HepG2 (cell line): ENCODE data around the gene MED15. TPM values are rescaled to one million over a fixed set of nuclear protein-coding genes. Genes with fewer than 3 reads are reported as not detected.
A peak's percentile ranks its signal among the peaks of the same experiment; 100 is the strongest.

Experiments used
- ATAC-seq: fragments of 200-7000 bp; cut with Tn5 transposase; 3 replicates; pipeline ENCODE4 v1.9.1; 2020; ENCODE audit warnings: mild to moderate bottlenecking, moderate library complexity
- BruUV-seq: library from RNA; stranded (reverse); fragments of 400-500 nt; replicated peaks from 2 replicates; lab custom pipeline; 2021; lab: Mats Ljungman, UMichigan
- CTCF ChIA-PET: fragments of 300-600 bp; formaldehyde crosslinking; extraction: SDS; loops from one replicate; lab custom pipeline; 2021; ENCODE audit warnings: low total read pairs, inconsistent platforms, low intra/inter-chr PET ratio; lab: Yijun Ruan, JAX
- POLR2A ChIA-PET: fragments of 350-600 bp; sonication (Branson Sonifier 250); formaldehyde crosslinking; loops from one replicate; lab custom pipeline; 2020; ENCODE audit warnings: antibody characterized with exemption, inconsistent platforms; lab: Yijun Ruan, JAX
- DNase-seq: peaks from one replicate; pipeline ENCODE4 v3.0.0-alpha.2; 2015; ENCODE audit warnings: low spot score
- FAIRE-seq: peaks from 3 replicates; lab custom pipeline; 2011; peaks lifted over from hg19 to GRCh38; lab: Jason Lieb, UNC
- H2AFZ ChIP-seq: one replicate; pipeline ENCODE4 v1.6.1; 2011; ENCODE audit warnings: low read length, inconsistent platforms
- H3K27ac ChIP-seq: fragments of 300-600 bp; 3 replicates; pipeline ENCODE4 v1.8.0; 2011; ENCODE audit warnings: mixed run types, mild to moderate bottlenecking, mixed read lengths, low read length, inconsistent platforms; ENCODE audit not compliant: insufficient read depth; ENCODE audit errors: extremely low read length
- H3K27me3 ChIP-seq, 2 experiments: fragments of 200-600 bp in 1 of 2; 2 replicates in 1 of 2; 3 replicates in 1 of 2; pipeline versions ENCODE4 v1.6.0 to v1.8.0; 2011; ENCODE audit warnings: low read length in 2 of 2, mild to moderate bottlenecking in 2 of 2, moderate library complexity in 2 of 2, inconsistent platforms in 1 of 2; ENCODE audit not compliant: insufficient read depth in 2 of 2, control insufficient read depth in 1 of 2
- H3K36me3 ChIP-seq, 2 experiments: fragments of 200-600 bp in 1 of 2; replicated peaks in 1 of 2; 2 replicates in 1 of 2; 3 replicates in 1 of 2; pipeline versions ENCODE4 v1.5.1 to v1.8.0; 2011; ENCODE audit warnings: low read length in 2 of 2, inconsistent platforms in 1 of 2; ENCODE audit not compliant: insufficient read depth in 2 of 2, control insufficient read depth in 1 of 2
- H3K4me1 ChIP-seq: 2 replicates; pipeline ENCODE4 v1.5.1; 2012; ENCODE audit warnings: low read length, inconsistent platforms; ENCODE audit not compliant: insufficient read depth
- H3K4me2 ChIP-seq: 2 replicates; pipeline ENCODE4 v1.6.0; 2011; ENCODE audit warnings: low read depth, low read length, inconsistent platforms
- H3K4me3 ChIP-seq, 3 experiments: fragments of 200-600 bp in 1 of 3; sonication (generic), shearing (Covaris generic) in 1 of 3; replicated peaks in 1 of 3; 2 replicates each; pipeline ENCODE4 v1.5.1; 2011 to 2016; ENCODE audit warnings: low read length in 3 of 3, inconsistent platforms in 2 of 3, low read depth in 2 of 3, mild to moderate bottlenecking in 2 of 3, control low read depth in 1 of 3, mixed read lengths in 1 of 3; ENCODE audit not compliant: insufficient read depth in 1 of 3
- H3K79me2 ChIP-seq: one replicate; pipeline ENCODE4 v1.6.1; 2011; ENCODE audit warnings: low read length, inconsistent platforms; ENCODE audit not compliant: insufficient read depth
- H3K9ac ChIP-seq: 2 replicates; pipeline ENCODE4 v1.6.0; 2011; ENCODE audit warnings: mild to moderate bottlenecking, low read depth, low read length, inconsistent platforms; ENCODE audit not compliant: insufficient read depth
- H3K9me3 ChIP-seq: 2 replicates; pipeline ENCODE4 v1.5.1; 2012; ENCODE audit warnings: mild to moderate bottlenecking, low read length
- H4K20me1 ChIP-seq: 2 replicates; pipeline ENCODE4 v1.6.0; 2011; ENCODE audit warnings: inconsistent platforms, mild to moderate bottlenecking, low read length, moderate library complexity; ENCODE audit not compliant: insufficient read depth
- TEF ChIP-seq: sonication (generic); formaldehyde crosslinking; IDR thresholded peaks from 2 replicates; pipeline ENCODE4 v1.5.0; 2020; ENCODE audit warnings: missing genetic modification reagents
- ZKSCAN5 ChIP-seq: sonication (generic); formaldehyde crosslinking; IDR thresholded peaks from 2 replicates; pipeline ENCODE4 v1.5.1; 2020; ENCODE audit warnings: mild to moderate bottlenecking, missing genetic modification reagents
- ZNF788 ChIP-seq: sonication (generic); formaldehyde crosslinking; IDR thresholded peaks from 2 replicates; pipeline ENCODE4 v1.5.0; 2020; ENCODE audit warnings: mild to moderate bottlenecking, missing genetic modification reagents, borderline replicate concordance
- ZSCAN5A ChIP-seq: sonication (generic); formaldehyde crosslinking; IDR thresholded peaks from 2 replicates; pipeline ENCODE4 v1.8.0; 2022; ENCODE audit warnings: mild to moderate bottlenecking, missing genetic modification reagents, borderline replicate concordance
- WGBS: methylation state at CpG from one replicate; pipeline ENCODE4 v1.1.6; 2017; ENCODE audit warnings: low lambda C conversion rate; 5-methylcytosine and 5-hydroxymethylcytosine counted together
- in situ Hi-C: cut with HindIII; loops from 2 replicates; pipeline ENCODE4 v1.10.0; 2017; ENCODE audit warnings: low pct_unique_long_range_greater_than_20kb; ENCODE audit not compliant: extremely low pct_ligation_motif_present
- intact Hi-C: fragments of 100-400 bp; cut with micrococcal nuclease; formaldehyde crosslinking; loops from one replicate; pipeline ENCODE4 v1.10.0; 2022; ENCODE audit not compliant: unreplicated experiment
- polyA plus RNA-seq, 8 experiments: library from polyadenylated mRNA; depleted of rRNA in 3 of 8; stranded (reverse) in 7 of 8; unstranded in 1 of 8; fragments of >200 nt; fragmentation: Illumina TruSeq in 4 of 8; extraction: Trizol in 4 of 8; gene quantifications; 2 replicates each; pipeline versions ENCODE4 v1.2.1 to v1.2.3, GENCODE V29; 2011 to 2016; ENCODE audit warnings: low read depth in 4 of 8, missing spikeins in 1 of 8, mixed read lengths in 1 of 8; ENCODE audit not compliant: insufficient read depth in 1 of 8
- total RNA-seq, 5 experiments: library from RNA; depleted of rRNA; stranded (reverse); fragments of >200 nt; fragmentation: Illumina TruSeq; extraction: Trizol; gene quantifications; 2 replicates each; pipeline ENCODE4 v1.2.3, GENCODE V29; 2016; ENCODE audit warnings: low read depth in 1 of 5

Gene MED15
- total and polyA plus RNA-seq, 2 of the 13 experiments (the other 11 are each of a cell fraction or from before 2014, with no cell fraction given), result 14.3 to 27.0 TPM

DNA sequence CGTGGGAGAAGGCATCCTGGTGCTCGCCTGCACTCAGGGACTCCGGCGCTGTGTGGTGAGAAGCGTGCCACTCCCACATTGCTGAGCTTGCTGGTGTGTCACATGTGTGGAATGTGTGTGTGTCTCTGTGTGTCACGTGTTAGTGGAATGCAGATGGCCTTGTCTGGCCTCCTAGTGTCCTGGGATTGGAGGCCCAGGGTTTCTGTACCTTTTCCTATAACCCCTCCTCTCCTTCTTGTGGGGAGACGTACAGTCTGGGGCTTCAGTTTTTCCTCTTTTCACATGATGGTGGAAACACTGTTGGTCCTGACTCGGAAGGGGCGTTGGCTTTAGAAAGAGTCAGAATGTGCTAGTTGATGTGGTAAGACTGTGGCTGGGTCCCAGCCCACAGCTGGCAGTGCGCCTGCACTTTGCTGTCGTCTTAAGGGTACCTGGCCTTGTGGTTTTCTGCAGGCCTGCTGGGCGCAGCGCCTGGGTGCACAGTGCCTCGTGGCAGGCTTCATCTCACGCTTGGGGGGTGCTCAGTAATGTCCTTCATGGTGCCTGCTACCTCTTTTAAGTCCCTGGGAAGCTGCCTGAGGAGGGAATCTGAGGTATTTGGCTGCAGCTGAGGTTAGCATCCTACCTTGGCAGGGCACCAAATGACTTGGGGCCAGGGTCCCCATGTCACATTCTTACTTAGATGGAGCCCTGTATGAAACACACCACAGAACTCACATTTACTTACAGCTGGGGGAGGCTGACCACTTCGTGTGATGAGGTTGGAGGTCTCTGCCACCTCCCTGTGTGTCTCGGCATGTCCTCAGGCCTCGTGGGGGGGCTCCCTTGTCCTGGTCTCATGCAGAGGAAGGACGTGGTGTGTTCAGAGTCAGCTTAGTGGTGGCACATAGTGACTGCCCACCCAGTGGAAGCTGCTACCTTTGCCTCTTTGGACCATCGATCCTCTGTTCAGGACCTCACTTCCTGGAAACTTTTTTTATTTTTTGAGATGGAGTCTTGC lies 61.9 kb downstream of the MED15 start:
- no peaks in the 10 kb centered on the region for H3K9me3 ChIP-seq
- no peak for ATAC-seq
- no peak overlapping the region for H2AFZ ChIP-seq
- ChIA-PET CTCF (no interaction called here), POLR2A (no interaction called here)
- H3K27ac ChIP-seq, result no peak overlapping the region
- no peak overlapping the region for H3K4me3 ChIP-seq
- no TSS peak for BruUV-seq
- no peak overlapping the region for H3K4me2 ChIP-seq
- no peaks in the 10 kb centered on the region for H3K79me2 ChIP-seq
- no peaks in the 10 kb centered on the region for H3K27me3 ChIP-seq
- WGBS, result 96% methylated on average over 11 of the region's 20 CpGs
- peaks cover 57 to 89% of the 10 kb centered on the region in 2 experiments for H3K36me3 ChIP-seq
- H4K20me1 ChIP-seq, result peaks cover 3% of the 10 kb centered on the region; the same call in 1 of the 2 replicates
- no peak overlapping the region for H3K9ac ChIP-seq
- in situ Hi-C loops (loop anchor here (10.0 kb wide), 2 partner anchors 65 to 155 kb away; no protein-coding TSS in a partner anchor), intact Hi-C loops (no loop called here)
- TF ChIP-seq ZKSCAN5, result no peak
- TF ChIP-seq ZSCAN5A (CRISPR knock-in tag), result no peak
- TF ChIP-seq, all 625 proteins: peak for 0
- H3K4me1 ChIP-seq, result no peaks in the 10 kb centered on the region
- DNase-seq (no peak), FAIRE-seq (no peak)

DNA sequence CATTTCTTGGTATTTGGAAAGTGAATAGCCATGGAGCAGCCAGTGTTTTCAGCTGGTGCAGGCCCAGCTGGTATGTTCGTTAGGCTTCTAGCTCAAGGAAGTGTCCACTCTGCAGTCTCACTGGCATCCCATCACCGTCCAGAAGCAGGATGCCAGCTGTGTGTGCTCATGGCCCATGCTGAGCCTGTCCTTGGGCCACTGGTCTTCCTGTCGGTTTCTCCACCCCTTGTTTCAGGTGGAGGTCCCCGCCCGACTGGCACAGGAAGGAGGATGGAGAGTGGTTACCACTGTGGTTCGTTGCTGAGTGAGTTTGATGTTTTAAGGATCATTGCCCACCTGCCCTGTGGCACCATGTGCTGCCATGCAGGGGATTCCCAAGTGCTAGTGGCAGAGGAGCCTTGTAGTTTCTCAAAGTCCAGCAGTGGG lies 63.7 kb downstream of the MED15 start:
- Histone ChIP-seq H3K9ac (no peak overlapping the region), H3K79me2 (no peaks in the 10 kb centered on the region), H3K36me3 (peaks cover 57 to 88% of the 10 kb centered on the region in 2 experiments), H3K4me3 (no peak overlapping the region), H3K27me3 (no peaks in the 10 kb centered on the region), H3K9me3 (no peaks in the 10 kb centered on the region), H2AFZ (no peak overlapping the region), H3K4me1 (no peaks in the 10 kb centered on the region), H3K4me2 (no peak overlapping the region), H4K20me1 (peaks cover 3% of the 10 kb centered on the region; the same call in 1 of the 2 replicates), H3K27ac (no peak overlapping the region)
- in situ Hi-C loops, result loop anchor here (10.0 kb wide), 2 partner anchors 64 to 156 kb away; no protein-coding TSS in a partner anchor
- no peak for ATAC-seq
- 100% methylated on average over 4 of the region's 6 CpGs for WGBS
- intact Hi-C loops, result no loop called here
- ChIA-PET POLR2A (no interaction called here), CTCF (no interaction called here)
- TF ChIP-seq TEF (CRISPR knock-in tag) (no peak), ZNF788 (CRISPR knock-in tag) (0 out of 2 replicates have a peak, but pooled peaks have one; percentile 5)
- FAIRE-seq, result no peak
- BruUV-seq, result no TSS peak
- DNase-seq, result no peak
